Stimulated activated CD4-positive, alpha-beta T cell treated with anti-CD3 and anti-CD28 coated beads, Interleukin-12 subunit alpha, Interleukin-12 subunit beta, amount 100 ng/mL, for 48 hours (primary cell): ENCODE data around the gene NAV2.

ENCODE experiments used
- DNase-seq, 3 donors: peaks; one replicate each; pipeline ENCODE4 v3.0.0-alpha.2; 2020; ENCODE audit warnings: low read depth in 2 of 3, low spot score in 1 of 3

The NAV2 gene

DNA sequence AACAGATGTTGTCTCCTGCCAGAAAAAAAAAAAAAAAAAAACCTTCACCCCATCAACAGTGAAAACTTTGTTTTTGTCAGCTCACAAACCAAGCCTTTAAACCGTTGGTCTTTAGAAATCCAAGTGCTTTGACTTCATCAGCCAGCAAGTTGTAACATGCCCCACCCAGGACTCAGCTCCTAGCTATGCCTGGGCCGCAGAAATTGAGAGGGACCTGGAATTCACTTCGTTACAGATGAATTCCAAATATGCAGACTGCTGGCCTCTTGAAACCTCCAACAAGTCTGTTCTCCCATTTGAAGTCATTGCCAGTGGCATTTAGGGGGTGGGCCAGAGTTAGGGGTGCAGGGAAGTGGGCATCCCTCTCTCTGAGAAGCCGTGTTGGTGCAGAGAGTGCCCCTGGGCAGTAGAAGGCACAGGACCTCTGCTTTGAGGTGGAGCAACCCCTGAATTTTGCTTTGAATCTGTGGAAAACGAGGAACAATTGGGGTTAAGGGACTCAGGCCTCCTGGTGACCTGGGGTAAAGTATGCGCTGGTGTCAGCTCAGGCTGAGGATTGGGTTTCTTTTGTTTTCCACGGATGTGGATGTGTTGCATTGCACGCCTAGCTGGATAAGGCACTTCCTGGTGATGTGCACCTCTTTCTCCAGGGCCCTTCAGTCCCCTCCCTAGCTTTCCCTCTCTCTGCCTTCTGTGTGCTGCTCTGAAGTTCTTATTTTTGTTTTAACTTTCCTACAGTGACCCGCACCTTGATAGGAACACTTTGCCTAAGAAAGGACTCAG lies 338.1 kb downstream of the NAV2 start:
- no peak for DNase-seq

DNA sequence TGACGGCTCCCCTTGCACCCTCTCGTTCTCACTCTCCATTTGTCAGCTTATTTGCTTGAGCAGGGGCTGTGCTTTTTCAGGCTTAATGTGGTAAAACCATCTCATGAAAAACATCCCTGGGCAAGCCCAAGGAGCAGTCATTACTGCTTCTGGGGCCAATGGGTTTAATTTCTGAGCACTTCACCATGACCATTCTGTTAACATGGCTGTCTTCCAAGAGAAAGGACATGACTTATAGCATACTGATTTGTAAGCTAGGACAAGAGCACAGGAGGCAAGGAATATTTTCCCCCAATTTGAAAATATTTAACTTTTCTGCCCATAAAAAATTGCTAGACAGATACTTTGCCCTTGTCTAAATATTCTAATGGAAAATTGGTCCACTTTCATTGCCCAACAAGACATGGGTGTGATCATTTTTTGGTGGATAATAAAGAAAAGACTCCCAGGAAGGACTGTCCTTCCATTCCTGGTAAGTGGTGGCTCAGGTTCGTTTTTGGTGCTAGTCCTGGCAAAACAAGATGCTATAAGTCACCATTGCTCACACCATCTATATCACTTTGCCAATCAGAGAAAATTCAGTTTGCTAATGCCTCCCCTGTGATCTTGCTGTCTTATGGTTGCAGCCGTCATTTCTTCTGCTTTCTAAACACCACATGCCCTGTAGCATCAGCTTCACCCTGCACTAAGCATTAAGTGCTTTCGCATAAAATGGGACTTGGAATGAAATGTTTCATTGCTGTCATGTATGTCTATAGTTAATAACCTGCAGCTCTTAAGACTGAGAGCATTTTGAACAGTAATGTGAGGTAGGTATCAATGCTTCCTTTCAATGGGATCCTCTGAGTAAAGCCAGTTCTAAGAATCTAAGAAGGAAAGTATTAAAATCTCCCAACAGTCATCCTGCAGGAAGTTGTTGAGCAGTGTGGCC lies 339.1 kb downstream of the NAV2 start:
- DNase-seq, result no peak

DNA sequence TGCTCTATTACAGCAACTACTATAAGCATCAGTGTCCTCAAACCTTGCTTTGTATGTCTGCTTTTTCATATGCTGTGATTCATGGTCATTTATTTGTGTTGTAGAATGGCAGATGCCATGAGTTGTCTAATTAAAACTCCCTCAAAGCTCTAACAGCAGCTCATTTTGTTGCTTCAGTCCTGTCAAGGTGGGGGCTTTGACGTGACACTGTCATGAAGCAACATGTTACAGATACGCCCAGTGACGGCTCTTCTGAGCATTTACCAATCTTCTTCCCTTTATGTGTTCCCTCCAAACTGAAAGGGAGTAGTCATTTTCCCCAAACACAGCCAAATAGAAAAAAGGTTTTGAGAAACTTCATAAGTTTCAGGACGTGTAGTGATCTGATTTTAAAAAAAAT lies 340.9 kb downstream of the NAV2 start:
- no peak for DNase-seq

DNA sequence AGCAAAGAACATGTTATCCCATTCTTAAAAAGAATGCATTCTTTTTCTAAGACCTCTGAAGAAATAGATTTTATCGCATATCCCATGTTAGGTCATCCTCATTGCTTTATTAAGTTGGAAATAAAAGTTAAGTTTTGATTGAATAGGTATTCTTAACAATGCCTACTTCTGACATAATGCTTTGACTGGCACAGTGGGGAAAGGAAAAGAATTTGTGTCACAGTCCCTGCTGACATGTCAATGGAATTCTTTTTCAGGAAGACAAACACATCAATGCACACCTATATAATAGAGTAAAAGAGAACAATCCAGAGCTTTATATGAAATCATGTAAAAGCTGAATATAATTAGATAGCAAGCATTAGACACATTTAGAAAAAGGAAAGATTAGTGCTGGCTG lies 341.9 kb downstream of the NAV2 start:
- DNase-seq, result no peak

DNA sequence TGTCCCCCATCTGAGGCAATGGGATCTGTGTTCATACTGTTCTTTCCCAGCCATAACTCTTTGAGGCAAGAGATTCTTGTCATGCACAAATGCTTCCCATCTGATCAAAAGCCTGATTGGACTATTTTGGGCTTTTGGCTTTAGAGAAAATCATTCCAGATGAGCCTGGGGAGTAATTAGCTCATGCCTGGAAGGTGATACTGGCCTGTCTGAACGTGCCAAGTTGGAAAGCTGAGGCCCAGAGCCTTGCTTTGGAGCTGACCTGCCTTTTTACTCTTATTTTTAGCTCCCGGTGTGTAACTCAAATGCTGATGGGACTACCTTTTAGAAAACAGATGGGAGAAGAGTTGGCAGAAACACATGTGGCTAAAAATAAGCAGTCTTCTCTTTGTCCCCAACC lies 342.7 kb downstream of the NAV2 start:
- no peak for DNase-seq

DNA sequence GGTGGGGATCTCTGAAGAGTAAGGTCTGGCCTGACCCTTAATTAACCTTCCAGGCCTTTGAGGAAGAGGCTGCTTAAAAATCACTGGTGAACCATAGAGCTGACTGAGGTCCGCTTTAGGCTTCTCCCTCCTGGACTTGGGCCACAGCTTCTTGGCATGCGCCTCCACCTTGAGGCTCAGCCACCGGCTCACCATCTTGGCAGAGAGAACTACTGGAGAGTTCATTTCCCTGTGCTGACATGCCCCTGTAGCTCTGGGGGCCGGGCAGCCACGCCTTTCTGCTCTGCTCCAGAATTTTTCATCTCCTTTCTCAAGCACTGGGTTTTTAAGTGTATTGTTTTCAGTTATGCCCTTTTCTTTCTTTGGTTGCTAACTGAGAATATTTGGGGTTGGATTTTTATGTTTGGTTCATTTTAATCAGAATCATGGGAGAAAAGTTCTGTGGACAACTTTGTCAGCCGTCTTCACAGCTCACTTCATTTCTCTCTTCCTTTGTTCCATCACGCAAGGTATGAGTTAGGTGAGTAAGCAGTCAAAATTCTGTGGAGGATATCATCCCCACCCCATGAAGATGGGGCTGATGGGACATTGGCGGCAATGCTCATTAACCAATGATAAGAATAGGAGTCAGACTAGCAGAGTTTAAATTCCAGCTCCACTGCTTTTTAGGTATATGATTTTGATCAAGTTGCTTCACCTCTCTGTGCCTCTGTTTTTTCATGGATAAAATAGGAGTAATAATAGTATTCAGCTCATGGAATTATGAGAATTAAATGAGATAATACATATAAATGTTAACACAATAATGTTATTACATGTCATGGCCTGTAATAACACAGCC lies 343.7 kb downstream of the NAV2 start:
- DNase-seq, result no peak

DNA sequence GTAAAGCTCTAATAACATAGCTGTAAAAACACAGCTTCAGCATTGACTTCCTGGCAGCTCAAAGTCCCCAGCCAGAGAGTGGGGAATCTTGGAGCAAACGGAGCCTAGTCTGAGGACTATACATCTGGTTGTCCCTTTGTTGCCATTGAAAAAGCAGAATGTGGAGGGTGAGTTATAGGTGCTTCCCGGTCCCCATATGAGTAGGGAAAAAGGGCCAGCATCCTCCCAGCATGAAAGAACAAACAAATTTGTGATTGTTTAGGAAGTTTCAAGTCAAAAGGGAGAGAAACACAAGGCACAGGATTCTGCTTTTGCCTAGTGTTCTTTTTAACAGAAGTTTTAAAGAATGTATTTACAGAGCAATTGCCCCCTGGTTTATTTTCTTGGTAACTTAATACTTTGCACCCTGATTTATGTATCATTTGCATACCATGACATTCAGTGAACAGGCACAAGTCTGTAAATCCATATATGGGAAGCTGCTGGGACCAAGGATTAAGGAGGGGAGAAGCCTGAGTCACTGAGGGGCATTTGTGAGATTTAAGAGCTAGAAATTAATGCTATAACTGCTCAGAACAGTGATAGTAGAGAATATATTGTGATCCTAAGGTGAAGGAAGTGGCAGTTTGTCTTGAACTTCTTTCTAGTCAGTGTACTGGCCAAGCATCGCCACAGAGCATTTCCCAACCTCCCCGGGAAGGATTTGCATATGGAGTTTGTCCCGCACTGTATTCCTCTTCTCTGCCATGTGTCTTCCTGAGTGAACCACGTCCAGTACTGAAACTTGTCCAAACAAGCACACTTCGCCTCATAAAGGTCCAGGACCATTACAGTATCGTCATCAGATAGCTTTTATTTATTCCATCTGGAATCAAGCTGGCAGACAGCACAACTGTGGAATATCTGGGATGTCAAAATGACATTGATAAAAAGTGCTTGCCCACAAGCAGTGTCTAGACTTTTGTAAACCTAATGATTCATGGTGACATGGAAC lies 344.6 kb downstream of the NAV2 start:
- DNase-seq, result no peak

DNA sequence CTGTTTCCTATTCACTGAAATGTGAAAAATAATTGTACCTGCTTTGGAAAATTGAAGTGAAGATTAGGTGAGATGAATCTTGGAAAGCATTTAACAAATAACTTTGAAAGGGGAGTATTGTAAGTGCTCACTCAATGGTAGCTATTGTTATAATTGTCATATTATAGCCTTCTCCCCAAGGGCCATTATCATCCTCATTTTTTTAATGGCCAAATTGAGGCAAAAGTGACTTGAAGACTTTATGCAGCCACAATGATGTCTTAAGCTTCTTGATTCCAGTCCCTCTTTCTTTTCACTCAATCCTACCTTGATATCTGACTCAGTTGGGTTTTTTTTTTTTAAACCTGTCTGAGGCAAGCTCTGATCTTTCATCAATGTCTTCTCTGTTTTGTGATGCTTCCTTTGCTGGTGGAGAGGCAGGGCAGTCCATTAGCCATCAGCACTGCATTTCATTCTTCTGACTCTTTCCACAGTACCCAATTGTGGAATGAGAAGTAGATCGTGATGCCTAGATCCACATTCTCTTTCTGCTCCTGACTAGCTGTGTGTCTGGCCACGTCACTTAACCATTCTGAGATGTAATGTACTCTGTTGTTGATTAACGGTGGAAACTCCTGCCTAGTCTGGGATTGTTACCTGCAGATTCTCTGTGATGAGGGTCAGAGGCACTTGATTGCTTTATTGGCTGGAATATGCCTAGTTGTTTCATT lies 346.3 kb downstream of the NAV2 start:
- no peak for DNase-seq

DNA sequence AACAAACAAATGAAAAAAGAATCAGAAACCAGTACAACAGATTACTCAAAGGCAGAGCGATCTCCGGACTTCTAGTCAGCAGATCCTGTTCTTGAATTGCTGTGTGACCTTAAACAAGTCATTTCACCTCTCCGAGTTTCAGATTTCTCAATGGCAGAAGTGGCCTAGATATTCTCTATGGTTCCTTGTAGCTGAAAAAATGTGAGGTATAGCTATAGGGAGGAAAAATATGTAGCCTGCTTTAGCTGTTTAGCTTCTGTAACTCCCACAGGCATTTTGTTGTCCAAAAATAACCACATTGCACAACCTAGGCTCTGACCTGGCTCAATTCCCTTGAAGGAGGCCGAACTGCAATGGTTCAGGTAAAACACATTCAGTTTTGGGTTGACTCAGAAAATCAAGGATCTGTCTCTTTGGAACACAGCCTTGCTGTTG lies 347.0 kb downstream of the NAV2 start:
- no peak for DNase-seq

DNA sequence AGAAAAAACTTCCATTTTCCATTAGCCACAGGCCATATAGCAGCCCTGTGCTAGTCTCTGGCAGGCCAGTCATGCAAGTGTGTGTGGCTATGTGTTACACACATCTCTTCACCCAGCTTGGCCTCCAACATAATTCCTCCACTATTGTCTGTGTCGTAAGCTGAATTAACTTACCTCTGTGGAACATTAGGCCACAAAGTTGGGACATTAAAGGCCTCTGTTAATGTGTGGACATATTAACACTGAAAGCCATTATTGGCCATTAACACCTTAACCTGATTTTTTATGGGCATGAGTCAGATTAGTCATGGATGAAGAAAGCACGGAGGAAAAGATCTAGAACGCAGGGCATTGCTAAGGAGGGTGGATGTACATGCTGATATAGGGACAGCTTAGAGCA lies 347.5 kb downstream of the NAV2 start:
- no peak for DNase-seq

DNA sequence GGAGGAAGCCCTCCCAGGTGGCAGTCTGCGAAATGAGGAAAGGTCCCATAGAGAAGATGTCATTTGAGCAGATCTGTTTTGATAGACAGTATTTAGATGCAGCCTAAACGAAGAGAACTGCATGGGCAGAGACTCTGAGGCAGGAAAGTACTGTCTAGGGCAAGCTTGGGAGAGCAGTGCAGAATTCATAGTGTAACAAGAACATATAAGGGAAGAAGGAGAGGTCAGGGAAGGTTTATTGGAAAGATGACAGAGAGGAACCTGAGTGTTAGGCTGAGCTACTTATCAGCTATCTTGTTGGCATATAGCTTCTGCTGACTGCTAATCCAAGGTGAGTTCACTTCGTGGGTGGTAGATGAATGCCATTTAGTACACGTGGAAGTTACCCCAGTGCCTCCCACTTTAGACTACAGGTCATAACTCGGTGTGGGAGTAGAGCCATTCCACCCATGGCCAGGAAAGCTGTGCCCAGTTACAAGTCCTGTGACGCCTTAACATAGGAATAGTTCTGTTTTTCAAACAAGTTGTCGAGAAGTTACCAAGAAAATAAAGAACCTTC lies 348.1 kb downstream of the NAV2 start:
- DNase-seq, result no peak

DNA sequence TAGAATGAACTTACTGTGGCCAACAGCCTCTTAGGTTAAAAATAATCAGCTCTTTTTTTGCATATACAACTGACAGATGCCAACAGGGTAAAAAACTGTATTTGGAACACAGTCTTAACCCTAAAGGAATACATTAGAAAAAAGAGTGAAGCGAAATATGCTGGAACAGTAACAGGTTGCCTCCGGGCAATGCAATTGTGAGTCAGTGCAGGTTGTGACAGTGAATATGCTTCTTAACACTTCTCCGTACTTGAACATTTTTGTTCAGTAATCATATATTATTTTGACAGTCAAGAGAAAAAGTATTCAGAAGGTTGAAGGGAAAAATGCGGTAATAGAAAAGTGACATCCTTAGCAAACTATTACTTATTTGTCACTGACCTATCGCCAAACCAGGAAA lies 349.1 kb downstream of the NAV2 start:
- no peak for DNase-seq

DNA sequence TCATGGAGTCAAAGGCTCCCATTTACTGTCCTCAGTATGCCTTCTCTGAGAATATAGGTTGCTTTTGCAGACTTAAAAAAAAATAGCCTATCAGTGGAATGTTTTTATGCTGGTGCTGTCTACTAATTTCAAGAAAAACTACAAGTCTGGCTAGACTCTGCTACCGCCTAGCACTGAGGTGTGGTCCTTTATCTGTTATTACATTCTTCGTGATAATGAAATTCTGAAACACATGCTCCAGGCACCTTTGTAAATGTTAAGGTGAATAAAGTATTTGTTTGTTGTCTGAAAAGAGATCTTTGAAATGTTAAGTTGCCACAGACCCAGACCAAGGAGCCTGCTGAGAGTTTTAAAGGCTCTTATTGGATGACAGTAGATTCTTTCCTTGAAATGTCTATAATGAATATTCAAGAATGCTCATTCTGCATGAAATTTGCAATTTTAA lies 352.3 kb downstream of the NAV2 start:
- no peak for DNase-seq

DNA sequence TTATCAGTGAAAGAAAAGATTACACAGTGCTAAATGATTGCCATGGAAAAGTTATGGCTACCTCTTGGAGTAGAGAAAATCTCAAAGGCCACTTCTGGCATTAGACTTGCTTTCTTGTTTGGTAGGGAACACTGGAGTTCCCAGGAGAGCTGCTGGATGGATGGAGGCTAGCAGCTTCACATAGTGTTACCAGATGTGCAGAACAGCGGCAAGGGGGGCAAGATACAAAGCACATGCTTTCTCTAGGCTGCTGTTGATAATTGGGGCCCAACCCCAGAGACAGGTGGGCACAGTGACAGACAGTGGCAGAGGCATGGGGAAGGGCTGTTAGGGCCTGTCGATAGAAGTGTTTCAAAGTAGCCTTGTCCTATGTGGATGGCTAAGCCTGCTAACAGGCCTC lies 352.8 kb downstream of the NAV2 start:
- no peak for DNase-seq

DNA sequence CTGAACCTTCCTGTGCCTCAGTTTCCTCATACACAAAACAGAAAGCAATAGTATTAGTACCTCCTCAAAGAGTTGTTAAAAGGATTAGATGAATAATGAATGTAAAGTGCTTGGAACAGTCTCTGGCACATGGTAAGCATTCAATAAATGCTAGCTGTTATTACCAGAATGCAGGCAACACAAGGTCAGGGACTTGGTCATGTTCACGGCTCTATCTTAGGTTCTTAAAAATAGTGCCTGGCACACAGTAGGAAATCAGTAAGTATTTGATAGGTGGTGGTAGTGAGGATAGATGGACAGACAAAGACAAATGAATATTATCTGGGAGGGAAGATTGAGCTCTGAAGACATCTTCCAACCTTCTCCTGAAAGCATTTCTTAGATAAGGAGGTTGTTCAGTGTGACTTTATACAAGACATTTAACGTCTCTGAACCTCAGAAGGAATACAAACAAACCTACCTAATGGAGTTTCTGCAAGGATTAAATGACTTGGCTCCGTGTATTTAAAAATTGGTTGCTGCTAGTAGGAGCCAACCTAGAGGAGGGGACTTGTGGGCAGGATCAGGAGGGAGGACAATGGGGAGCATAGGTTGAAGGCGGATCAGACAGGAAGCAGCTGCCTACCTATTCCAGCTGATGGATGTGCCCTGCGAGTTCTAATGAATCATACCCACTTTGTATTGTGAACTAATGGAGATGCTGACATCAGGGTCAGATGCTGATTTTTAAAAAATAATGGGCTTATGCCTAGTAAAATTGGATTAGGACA lies 353.6 kb downstream of the NAV2 start:
- DNase-seq, result no peak

DNA sequence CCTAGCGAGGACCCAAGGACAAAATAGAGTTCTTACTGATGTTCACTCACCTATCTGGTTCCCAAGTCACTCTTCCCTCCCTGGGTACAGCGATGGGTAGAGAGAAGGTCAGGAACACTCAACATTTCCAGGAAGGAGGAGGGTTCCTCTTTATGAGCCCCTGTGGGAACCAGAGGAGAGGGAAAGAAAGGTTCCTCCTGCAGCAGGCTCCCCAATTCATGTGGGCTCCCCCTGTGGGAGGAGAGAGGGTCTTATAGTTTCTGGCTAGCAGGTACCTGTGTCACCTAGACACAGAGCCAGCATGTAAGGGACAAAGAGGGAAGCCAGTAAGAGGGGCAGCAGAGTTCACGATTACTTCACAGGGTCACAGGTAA lies 354.1 kb downstream of the NAV2 start:
- DNase-seq, result no peak

DNA sequence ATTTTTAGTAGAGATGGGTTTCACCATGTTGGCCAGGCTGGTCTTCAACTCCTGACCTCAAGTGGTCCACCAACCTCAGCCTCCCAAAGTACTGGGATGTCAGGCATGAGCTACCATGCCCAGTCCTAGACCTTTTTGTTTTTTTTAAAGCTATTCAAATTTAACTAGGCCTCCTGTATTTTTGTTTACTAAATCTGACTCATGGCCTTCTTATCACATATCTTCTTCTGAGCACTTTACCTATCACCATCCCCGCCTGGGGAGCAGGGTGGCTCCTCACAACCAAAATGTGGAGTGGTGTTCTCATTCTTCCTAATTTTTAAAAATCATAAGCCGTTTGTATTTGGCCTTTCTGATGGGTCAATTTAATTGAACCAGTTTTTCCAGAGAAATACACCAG lies 355.0 kb downstream of the NAV2 start:
- no peak for DNase-seq

DNA sequence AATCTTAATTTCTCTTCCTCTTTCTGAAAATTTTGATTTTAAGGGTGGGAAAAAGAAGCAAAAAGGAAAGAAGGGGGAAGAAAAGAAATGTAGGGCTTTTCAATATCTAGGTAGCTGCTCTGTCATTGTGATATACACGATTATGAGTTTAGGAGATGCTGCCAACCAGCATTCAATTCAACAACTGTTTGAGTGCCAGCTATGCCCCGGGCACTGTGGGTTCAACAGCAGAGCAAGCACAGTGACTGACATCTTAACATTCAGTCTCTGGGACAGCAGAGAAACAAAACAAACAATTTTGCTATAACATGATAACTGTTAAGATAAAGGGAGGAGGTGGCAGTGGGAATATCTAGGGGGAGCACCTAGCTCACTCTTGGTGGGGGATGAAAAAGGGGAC lies 356.1 kb downstream of the NAV2 start:
- DNase-seq, result no peak

DNA sequence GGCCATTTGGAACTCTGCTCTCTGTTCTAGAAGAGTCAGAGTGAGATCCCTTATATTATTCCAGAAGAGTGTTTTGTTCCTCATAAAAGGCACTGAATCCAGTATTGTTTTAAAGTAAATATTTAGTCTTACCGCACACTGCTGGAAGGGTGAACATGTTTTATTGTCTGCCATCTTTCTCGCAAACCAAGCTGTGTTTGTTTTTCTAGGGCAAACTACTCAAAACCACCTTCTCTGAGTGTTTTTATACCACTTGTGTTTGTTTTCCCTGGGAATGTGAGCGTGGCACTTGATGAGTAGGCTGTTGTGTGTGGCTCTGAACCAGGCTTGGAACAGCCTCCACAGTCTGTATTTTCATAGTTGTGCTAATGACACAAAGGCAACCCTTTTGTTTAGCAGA lies 357.8 kb downstream of the NAV2 start:
- DNase-seq, result no peak
